ENCODE measurements around the gene TCEA2. TPM values are rescaled to one million over a fixed set of nuclear protein-coding genes. Genes with fewer than 3 reads are reported as not detected.
A peak's percentile ranks its signal among the peaks of the same experiment; 100 is the strongest.

TCEA2 gene
- total and polyA plus RNA-seq, 2 of the 13 experiments (the other 11 are each of a cell fraction or from before 2014, with no cell fraction given): 28.1 to 33.7 TPM

- TF ChIP-seq HCFC1 (IDR thresholded peaks at IDR 0.05; ENCODE audit: low read depth, low read length) (no peak), FOXO4 (CRISPR knock-in tag; conservative IDR thresholded peaks at IDR 0.05) (no peak), ZNF546 (CRISPR knock-in tag; conservative IDR thresholded peaks at IDR 0.05) (no peak), HDAC2 (CRISPR knock-in tag; IDR thresholded peaks at IDR 0.05) (no peak; the same call in 1 of the 2 replicates), ZFP41 (CRISPR knock-in tag; IDR thresholded peaks at IDR 0.05; ENCODE audit: borderline replicate concordance) (no peak), ZNF441 (CRISPR knock-in tag; IDR thresholded peaks at IDR 0.05; ENCODE audit: borderline replicate concordance) (no peak), ETV5 (CRISPR knock-in tag; IDR thresholded peaks at IDR 0.05; ENCODE audit: borderline replicate concordance) (no peak), NR2F6 (IDR thresholded peaks at IDR 0.05) (peak; percentile 71), NR2F6 (CRISPR knock-in tag; IDR thresholded peaks at IDR 0.05) (peak; percentile 83), RXRB (CRISPR knock-in tag; IDR thresholded peaks at IDR 0.05; ENCODE audit: borderline replicate concordance) (peak; percentile 22; the same call in 1 of the 2 replicates), ZNF10 (CRISPR knock-in tag; IDR thresholded peaks at IDR 0.05; ENCODE audit: borderline replicate concordance, low read depth) (no peak), DR1 (CRISPR knock-in tag; IDR thresholded peaks at IDR 0.05) (no peak), RARA (CRISPR knock-in tag; IDR thresholded peaks at IDR 0.05) (0 out of 2 replicates have a peak, but pooled peaks have one; percentile 19), RFXAP (CRISPR knock-in tag; IDR thresholded peaks at IDR 0.05; ENCODE audit: borderline replicate concordance) (no peak; the same call in 1 of the 2 replicates), ZNF205 (CRISPR knock-in tag; IDR thresholded peaks at IDR 0.05) (no peak), AGO2 (optimal IDR thresholded peaks at IDR 0.05; ENCODE audit: low read depth, low read length) (peak; percentile 64), ZNF790 (CRISPR knock-in tag; IDR thresholded peaks at IDR 0.05; ENCODE audit: borderline replicate concordance) (no peak), ZBTB8A (CRISPR knock-in tag; IDR thresholded peaks at IDR 0.05; ENCODE audit: borderline replicate concordance, low read depth) (no peak), U2AF1 (optimal IDR thresholded peaks at IDR 0.05; ENCODE audit: low read depth, low read length) (peak; percentile 55), RBM39 (IDR thresholded peaks at IDR 0.05; ENCODE audit: low read depth, low read length, poor library complexity, severe bottlenecking) (peak; percentile 72), ZBTB44 (CRISPR knock-in tag; IDR thresholded peaks at IDR 0.05) (no peak), ZFP91 (CRISPR knock-in tag; IDR thresholded peaks at IDR 0.05; ENCODE audit: borderline replicate concordance) (no peak), TFE3 (CRISPR knock-in tag; IDR thresholded peaks at IDR 0.05) (no peak), FLYWCH1 (CRISPR knock-in tag; IDR thresholded peaks at IDR 0.05) (no peak), KLF16 (CRISPR knock-in tag; IDR thresholded peaks at IDR 0.05) (no peak)
Measured at GRCh38 chr20:64080813-64081623, 18.0 kb downstream of the TCEA2 start (continued).
